PC-9 (cell line): ENCODE measurements around the gene UIMC1. TPM values are rescaled to one million over a fixed set of nuclear protein-coding genes. Genes with fewer than 3 reads are reported as not detected.

Experiments
- BruUV-seq: library from RNA; stranded (reverse); fragments of 400-500 nt; replicated peaks from 2 replicates; lab custom pipeline; 2021; lab: Mats Ljungman, UMichigan
- CTCF ChIA-PET: fragments of 300-600 bp; sonication (Branson Sonifier 250); formaldehyde crosslinking; loops from one replicate; lab custom pipeline; 2022; ENCODE audit warnings: antibody characterized with exemption; lab: Charles Lee
- POLR2A ChIA-PET: fragments of 300-600 bp; sonication (Branson Sonifier 250); formaldehyde crosslinking; loops from one replicate; lab custom pipeline; 2022; ENCODE audit warnings: antibody characterized with exemption; ENCODE audit not compliant: unreplicated experiment; lab: Charles Lee
- DNase-seq, 2 experiments: peaks; one replicate each; pipeline versions ENCODE4 v3.0.0 to v3.0.0-alpha.2; 2015 to 2022; ENCODE audit warnings: mixed read lengths in 1 of 2
- H2AFZ ChIP-seq: fragments of 200-600 bp; sonication (generic); 2 replicates; pipeline ENCODE4 v1.8.1; 2017; ENCODE audit warnings: antibody characterized with exemption
- H3F3A ChIP-seq: fragments of 200-600 bp; sonication (generic); 2 replicates; pipeline ENCODE4 v1.8.1; 2017; ENCODE audit warnings: antibody characterized with exemption, mild to moderate bottlenecking, low read depth; ENCODE audit not compliant: insufficient read depth
- H3K27ac ChIP-seq: fragments of 200-600 bp; sonication (generic); 2 replicates; pipeline ENCODE4 v1.6.1; 2016; ENCODE audit warnings: mixed run types
- H3K27me3 ChIP-seq: fragments of 200-600 bp; sonication (generic); 2 replicates; pipeline ENCODE4 v1.6.1; 2016; ENCODE audit warnings: low read depth, mixed run types; ENCODE audit not compliant: insufficient read depth
- H3K36me3 ChIP-seq: fragments of 200-600 bp; sonication (generic); 2 replicates; pipeline ENCODE4 v1.6.1; 2016; ENCODE audit warnings: low read depth, mixed run types
- H3K4me1 ChIP-seq: fragments of 200-600 bp; sonication (generic); replicated peaks from 2 replicates; pipeline ENCODE4 v1.6.1; 2016; ENCODE audit warnings: mixed run types; ENCODE audit not compliant: insufficient read depth
- H3K4me2 ChIP-seq: fragments of 200-600 bp; sonication (generic); 2 replicates; pipeline ENCODE4 v1.6.1; 2017; ENCODE audit warnings: mixed run types
- H3K4me3 ChIP-seq: fragments of 200-600 bp; sonication (generic); 2 replicates; pipeline ENCODE4 v1.6.1; 2016; ENCODE audit warnings: mixed run types
- H3K79me2 ChIP-seq: fragments of 200-600 bp; sonication (generic); 2 replicates; pipeline ENCODE4 v1.6.1; 2017; ENCODE audit warnings: low read depth, mixed run types
- H3K9me2 ChIP-seq: fragments of 200-600 bp; sonication (generic); 2 replicates; pipeline ENCODE4 v1.8.1; 2017; ENCODE audit warnings: mild to moderate bottlenecking; ENCODE audit not compliant: insufficient read depth
- H3K9me3 ChIP-seq: fragments of 200-600 bp; sonication (generic); 2 replicates; pipeline ENCODE4 v1.8.1; 2016; ENCODE audit warnings: low read depth; ENCODE audit not compliant: insufficient read depth
- H4K20me1 ChIP-seq: fragments of 200-600 bp; sonication (generic); 2 replicates; pipeline ENCODE4 v1.8.1; 2017; ENCODE audit not compliant: insufficient read depth
- CTCF ChIP-seq: fragments of 200-600 bp; sonication (generic); conservative IDR thresholded peaks from 2 replicates; pipeline ENCODE4 v1.6.1; 2017; ENCODE audit warnings: mixed run types, antibody characterized with exemption, mild to moderate bottlenecking, moderate library complexity
- EZH2 ChIP-seq: fragments of 200-600 bp; sonication (generic); IDR thresholded peaks from 2 replicates; pipeline ENCODE4 v1.8.0; 2017; ENCODE audit warnings: antibody characterized with exemption, low read depth
- intact Hi-C: fragments of 100-400 bp; cut with micrococcal nuclease; formaldehyde crosslinking; loops from one replicate; pipeline ENCODE4 v1.10.0; 2022; ENCODE audit not compliant: unreplicated experiment
- total RNA-seq: library from RNA; stranded (reverse); gene quantifications from 2 replicates; pipeline ENCODE4 v1.2.3, GENCODE V29; 2021

Gene UIMC1
- total RNA-seq, 1 experiment from 2014 or later, result 48.3 TPM

- CTCF ChIA-PET, result interaction anchor here (0.6 kb wide), 1 partner anchor 13 kb away, joined by 3 read pairs; no protein-coding TSS in a partner anchor
- TF ChIP-seq CTCF, result no peak
- TF ChIP-seq EZH2, result no peak
- no peaks in the 10 kb centered on the region for H3K79me2 ChIP-seq
- H3K36me3 ChIP-seq, result peaks cover 6% of the 10 kb centered on the region
- no peak overlapping the region for H3K4me2 ChIP-seq
- H2AFZ ChIP-seq, result no peak overlapping the region
- H3K4me1 ChIP-seq, result no peaks in the 10 kb centered on the region
- no peaks in the 10 kb centered on the region for H3K27me3 ChIP-seq
- no peaks in the 10 kb centered on the region for H3K9me3 ChIP-seq
- DNase-seq, result no peak
- H3K9me2 ChIP-seq, result no peaks in the 10 kb centered on the region
- no peak overlapping the region for H3K27ac ChIP-seq
- 0 out of 2 replicates have a peak, but pooled peaks cover 5% of the 10 kb centered on the region for H3F3A ChIP-seq
- intact Hi-C loops, result no loop called here
- peaks cover 7% of the 10 kb centered on the region; the same call in 1 of the 2 replicates for H4K20me1 ChIP-seq
- POLR2A ChIA-PET, result no interaction called here
- no TSS peak for BruUV-seq
- H3K4me3 ChIP-seq, result no peak overlapping the region
Measured at GRCh38 chr5:176908675-176909368, 97.8 kb downstream of the UIMC1 start.

DNA sequence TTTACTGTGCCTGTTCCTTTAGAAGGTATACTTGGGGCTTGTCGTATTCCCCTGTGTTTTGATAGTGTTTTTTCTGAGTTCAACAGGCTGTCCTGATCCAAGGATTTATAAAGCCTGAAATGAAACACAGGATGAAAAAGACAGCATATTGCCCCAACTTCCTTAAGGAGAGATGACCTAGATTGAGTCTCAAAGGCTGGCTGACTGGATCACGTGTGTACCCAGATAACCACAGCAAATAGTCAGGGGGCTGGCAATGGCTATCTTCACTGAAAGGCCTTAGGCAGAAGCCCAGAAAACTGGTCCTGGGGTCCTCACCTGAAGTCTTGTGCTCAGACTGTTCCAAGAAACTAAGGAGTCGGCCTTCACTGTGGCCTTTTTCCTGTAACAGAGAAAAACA lies 99.8 kb downstream of the UIMC1 start:
- Histone ChIP-seq H3K36me3 (peaks cover 6% of the 10 kb centered on the region), H3K79me2 (no peaks in the 10 kb centered on the region), H3K4me2 (no peak overlapping the region), H3K27ac (no peak overlapping the region), H2AFZ (no peak overlapping the region), H3K9me2 (no peaks in the 10 kb centered on the region), H3K4me1 (no peaks in the 10 kb centered on the region), H3K27me3 (no peaks in the 10 kb centered on the region), H4K20me1 (peaks cover 4% of the 10 kb centered on the region; the same call in 1 of the 2 replicates), H3F3A (peaks cover 4% of the 10 kb centered on the region), H3K9me3 (no peaks in the 10 kb centered on the region), H3K4me3 (no peak overlapping the region)
- intact Hi-C loops, result no loop called here
- CTCF ChIA-PET, result no interaction called here
- TF ChIP-seq EZH2 (no peak), CTCF (no peak)
- no peak for DNase-seq
- BruUV-seq, result no TSS peak
- POLR2A ChIA-PET, result interaction anchor here (0.6 kb wide), 1 partner anchor 222 kb away, joined by 11 read pairs; no protein-coding TSS in a partner anchor

DNA sequence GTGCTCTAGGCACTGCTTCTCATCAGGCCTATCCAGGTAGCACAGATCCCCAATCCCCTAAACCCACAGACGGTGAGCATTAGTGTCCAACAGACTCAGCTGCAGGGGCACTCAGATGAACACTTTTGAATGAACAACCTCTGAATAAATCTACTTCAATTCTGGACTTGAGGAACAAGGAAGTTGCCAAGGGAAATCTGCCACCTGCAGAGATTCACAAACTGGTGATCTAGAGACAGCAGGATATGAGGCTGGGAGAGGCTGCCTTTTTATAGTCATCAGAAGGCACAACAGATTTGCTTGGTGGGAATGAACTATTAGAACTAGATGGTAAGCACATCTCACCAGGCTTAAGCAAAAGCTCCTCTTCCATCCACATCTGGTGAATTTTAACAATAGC lies 100.5 kb downstream of the UIMC1 start:
- H3K9me3 ChIP-seq, result no peaks in the 10 kb centered on the region
- intact Hi-C loops, result no loop called here
- H3K4me3 ChIP-seq, result no peak overlapping the region
- no peaks in the 10 kb centered on the region for H4K20me1 ChIP-seq
- H3K27me3 ChIP-seq, result no peaks in the 10 kb centered on the region
- H3K9me2 ChIP-seq, result no peaks in the 10 kb centered on the region
- TF ChIP-seq EZH2, result no peak
- TF ChIP-seq CTCF, result no peak
- H3K36me3 ChIP-seq, result peaks cover 6% of the 10 kb centered on the region
- H3K27ac ChIP-seq, result no peak overlapping the region
- ChIA-PET POLR2A (interaction anchor here (0.6 kb wide), 1 partner anchor 245 kb away, joined by 3 read pairs; no protein-coding TSS in a partner anchor), CTCF (interaction anchor here (0.7 kb wide), 1 partner anchor 18 kb away, joined by 3 read pairs; no protein-coding TSS in a partner anchor)
- H2AFZ ChIP-seq, result no peak overlapping the region
- no peak for DNase-seq
- H3K79me2 ChIP-seq, result no peaks in the 10 kb centered on the region
- peaks cover 6% of the 10 kb centered on the region for H3F3A ChIP-seq
- no TSS peak for BruUV-seq
- H3K4me1 ChIP-seq, result no peaks in the 10 kb centered on the region
- no peak overlapping the region for H3K4me2 ChIP-seq
